ENCODE data around the gene BIRC7. TPM values are rescaled to one million over a fixed set of nuclear protein-coding genes. Genes with fewer than 3 reads are reported as not detected.

Gene BIRC7
- total RNA-seq, 1 experiment from 2014 or later: 0.17 TPM

- TF ChIP-seq JAZF1 (CRISPR knock-in tag; IDR thresholded peaks at IDR 0.05): no peak
- H3K36me3 Mint-ChIP-seq: no peaks in the 10 kb centered on the region
- no peak within 1 kb of the TSS for H3K27ac Mint-ChIP-seq
- ChIA-PET POLR2A (interaction anchor here (1.0 to 1.3 kb wide), 3 partner anchors 23 to 40 kb away, joined by 3 to 4 read pairs (median 3); no protein-coding TSS in a partner anchor), CTCF (interaction anchor here (0.9 to 7.2 kb wide), 12 partner anchors 8 to 284 kb away, joined by 3 to 173 read pairs (median 6); partner anchors contain the start of gene BIRC7)
- no peak for DNase-seq (ENCODE audit: low spot score)
- no peak for ATAC-seq
- H3K27me3 Mint-ChIP-seq (ENCODE audit: low read depth): peaks cover 51% of the 10 kb centered on the region
- peaks cover 23% of the 10 kb centered on the region for H3K4me1 Mint-ChIP-seq
- H3K4me3 Mint-ChIP-seq: peak within 1 kb of the TSS; percentile 80
- no peaks in the 10 kb centered on the region for H3K9me3 Mint-ChIP-seq
Measured at GRCh38 chr20:63254232-63254605, 18.5 kb downstream of the BIRC7 start, which contains the start of gene NKAIN4. NKAIN4 (minus strand) TSS chr20:63254463; CDS start chr20:63254450, 13 bp downstream.

- H3K27ac Mint-ChIP-seq: no peak overlapping the region
- ChIA-PET CTCF (interaction anchor here (0.6 to 7.2 kb wide), 13 partner anchors 9 to 284 kb away, joined by 3 to 173 read pairs (median 6); partner anchors contain the start of gene BIRC7), POLR2A (interaction anchor here (0.8 to 1.3 kb wide), 4 partner anchors 24 to 40 kb away, joined by 3 to 4 read pairs (median 3); no protein-coding TSS in a partner anchor)
- peaks cover 51% of the 10 kb centered on the region for H3K27me3 Mint-ChIP-seq (ENCODE audit: low read depth)
- DNase-seq (ENCODE audit: low spot score) (peak; percentile 56), ATAC-seq (peak; percentile 56)
- H3K4me3 Mint-ChIP-seq: peak overlapping the region; percentile 80
- no peaks in the 10 kb centered on the region for H3K36me3 Mint-ChIP-seq
- TF ChIP-seq OVOL2 (CRISPR knock-in tag; IDR thresholded peaks at IDR 0.05; ENCODE audit: borderline replicate concordance): no peak
- TF ChIP-seq ZNF423 (CRISPR knock-in tag; IDR thresholded peaks at IDR 0.05): peak; percentile 28; the same call in 1 of the 2 replicates
- no peak for TF ChIP-seq ZNF512 (CRISPR knock-in tag; IDR thresholded peaks at IDR 0.05; ENCODE audit: borderline replicate concordance)
- TF ChIP-seq NFE2L1 (CRISPR knock-in tag; IDR thresholded peaks at IDR 0.05): no peak
- no peak for TF ChIP-seq ZSCAN18 (CRISPR knock-in tag; IDR thresholded peaks at IDR 0.05)
- no peak for TF ChIP-seq FOXK1 (CRISPR knock-in tag; IDR thresholded peaks at IDR 0.05)
- no peak for TF ChIP-seq NR2C2 (CRISPR knock-in tag; IDR thresholded peaks at IDR 0.05)
- no peak for TF ChIP-seq FOXJ3 (CRISPR knock-in tag; IDR thresholded peaks at IDR 0.05; ENCODE audit: borderline replicate concordance)
- 0 out of 2 replicates have a peak, but pooled peaks have one; percentile 39 for TF ChIP-seq ZNF281 (CRISPR knock-in tag; IDR thresholded peaks at IDR 0.05)
- TF ChIP-seq MAX (CRISPR knock-in tag; IDR thresholded peaks at IDR 0.05): peak; percentile 74
- 0 out of 2 replicates have a peak, but pooled peaks have one; percentile 39 for TF ChIP-seq ZNF263 (CRISPR knock-in tag; IDR thresholded peaks at IDR 0.05; ENCODE audit: low read depth)
- no peaks in the 10 kb centered on the region for H3K9me3 Mint-ChIP-seq
- peaks cover 23% of the 10 kb centered on the region for H3K4me1 Mint-ChIP-seq
Measured at GRCh38 chr20:63254606-63255384, 19.1 kb downstream of the BIRC7 start.

- Mint-ChIP-seq H3K36me3 (no peaks in the 10 kb centered on the region), H3K27me3 (ENCODE audit: low read depth) (peaks cover 47% of the 10 kb centered on the region), H3K4me3 (no peak overlapping the region), H3K4me1 (peaks cover 23% of the 10 kb centered on the region), H3K9me3 (no peaks in the 10 kb centered on the region), H3K27ac (0 out of 2 replicates have a peak overlapping the region, but pooled peaks have one; percentile 36)
- CTCF ChIA-PET: interaction anchor here (0.5 to 7.2 kb wide), 6 partner anchors 10 to 125 kb away, joined by 3 to 173 read pairs (median 11); partner anchors contain the start of gene BIRC7
- ATAC-seq (no peak), DNase-seq (ENCODE audit: low spot score) (no peak)
- TF ChIP-seq ZNF512 (CRISPR knock-in tag; IDR thresholded peaks at IDR 0.05; ENCODE audit: borderline replicate concordance) (no peak), FOXK1 (CRISPR knock-in tag; IDR thresholded peaks at IDR 0.05) (no peak), ZNF423 (CRISPR knock-in tag; IDR thresholded peaks at IDR 0.05) (no peak), GTF2I (CRISPR knock-in tag; conservative IDR thresholded peaks at IDR 0.05) (no peak)
- POLR2A ChIA-PET: no interaction called here
Measured at GRCh38 chr20:63255931-63256704, 20.4 kb downstream of the BIRC7 start.

Data from WTC11 (cell line).